ENCODE measurements around the gene ITPRID1.

GRCh38 chr7:31513790-31514189 is at the start of gene ITPRID1:
- TF ChIP-seq CTCF (IDR thresholded peaks at IDR 0.05 in 4 of 5, conservative IDR thresholded peaks at IDR 0.05 in 1 of 5) (no peak), POLR2A (IDR thresholded peaks at IDR 0.05) (no peak)

All from gastrocnemius medialis (tissue), 4 donors.